GM12873 (cell line): ENCODE measurements around the gene TMC6.

ENCODE experiments used
- CTCF ChIP-seq: IDR thresholded peaks from 2 replicates; pipeline ENCODE4 v1.5.1; 2012; ENCODE audit warnings: low read depth, mild to moderate bottlenecking, moderate library complexity, low read length, control low read depth; ENCODE audit not compliant: insufficient read depth; ENCODE audit errors: missing control alignments

Gene TMC6

DNA sequence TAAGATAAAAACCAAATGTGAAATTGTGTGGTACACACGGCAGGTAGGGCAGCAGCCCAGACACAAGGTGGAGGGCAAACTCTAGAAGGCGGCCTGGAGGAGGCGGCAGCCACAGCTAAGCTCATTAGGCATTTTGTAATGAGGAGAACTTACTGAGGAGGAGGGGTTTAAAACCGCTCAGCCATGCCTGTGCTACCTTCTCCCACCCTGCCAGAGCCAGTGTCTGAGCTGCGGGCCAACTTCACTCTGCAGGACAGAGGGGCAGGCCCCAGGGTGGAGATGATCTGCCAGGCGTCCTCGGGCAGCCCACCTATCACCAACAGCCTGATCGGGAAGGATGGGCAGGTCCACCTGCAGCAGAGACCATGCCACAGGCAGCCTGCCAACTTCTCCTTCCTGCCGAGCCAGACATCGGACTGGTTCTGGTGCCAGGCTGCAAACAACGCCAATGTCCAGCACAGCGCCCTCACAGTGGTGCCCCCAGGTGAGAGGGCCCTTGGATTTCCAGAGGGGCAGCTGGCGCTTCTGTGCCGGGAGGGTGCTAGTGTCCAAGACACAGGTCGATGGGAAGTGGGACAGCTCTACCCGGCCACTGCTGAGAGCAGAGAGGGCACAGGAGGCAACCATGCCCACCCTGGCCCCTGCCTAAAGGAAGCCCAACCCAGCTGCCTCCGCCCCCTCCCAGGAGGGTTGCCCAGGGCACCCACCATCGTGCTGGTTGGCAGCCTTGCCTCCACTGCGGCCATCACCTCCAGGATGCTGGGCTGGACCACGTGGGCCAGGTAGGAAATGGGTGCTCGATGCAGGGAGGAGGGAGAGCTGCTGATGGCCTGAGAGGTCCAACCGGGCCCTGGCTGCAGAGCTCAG lies 35.6 kb upstream of the TMC6 start:
- TF ChIP-seq CTCF: no peak

GRCh38 chr17:78159575-78160158 lies 31.1 kb upstream of the TMC6 start:
- no peak for TF ChIP-seq CTCF

DNA sequence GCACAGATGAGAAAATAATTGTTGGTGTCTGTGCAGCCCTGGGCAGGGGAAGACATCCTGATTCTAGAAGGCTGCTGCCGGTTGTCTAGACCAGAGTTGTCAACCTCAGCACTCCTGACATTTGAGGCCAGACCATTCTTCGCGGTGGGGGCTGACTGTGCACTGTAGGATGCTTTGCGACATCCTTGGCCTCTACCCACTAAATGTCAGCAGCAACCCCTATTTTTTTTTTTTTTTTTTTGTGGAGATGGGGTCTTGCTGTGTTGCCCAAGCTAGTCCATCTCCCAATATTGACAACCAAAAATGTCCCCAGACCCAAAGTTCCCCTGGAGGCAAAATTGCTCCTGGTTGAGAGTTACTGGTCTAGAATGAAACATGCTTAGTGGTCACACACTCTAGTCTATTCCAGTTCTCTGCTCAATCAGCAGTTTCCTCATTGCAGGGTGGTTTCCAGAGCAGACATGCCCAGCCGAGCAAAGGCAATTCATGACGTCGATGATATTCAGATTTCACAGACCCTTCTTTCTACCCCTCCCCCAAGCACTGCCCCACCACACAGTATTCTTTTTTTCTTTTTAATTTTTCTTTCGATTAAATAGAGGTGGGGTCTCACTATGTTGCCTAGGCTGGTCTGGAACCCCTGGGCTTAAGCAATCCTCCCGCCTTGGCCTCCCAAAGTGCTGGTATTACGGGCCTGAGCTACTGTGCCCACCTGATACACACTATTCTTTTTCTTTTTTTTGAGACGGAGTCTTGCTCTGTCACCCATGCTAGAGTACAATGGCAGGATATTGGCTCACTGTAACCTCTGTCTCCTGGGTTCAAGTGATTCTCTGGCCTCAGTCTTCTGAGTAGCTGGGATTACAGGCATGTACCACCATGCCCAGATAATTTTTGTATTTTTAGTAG lies 26.6 kb upstream of the TMC6 start:
- no peak for TF ChIP-seq CTCF

GRCh38 chr17:78151514-78152008 lies 23.0 kb upstream of the TMC6 start:
- no peak for TF ChIP-seq CTCF

DNA sequence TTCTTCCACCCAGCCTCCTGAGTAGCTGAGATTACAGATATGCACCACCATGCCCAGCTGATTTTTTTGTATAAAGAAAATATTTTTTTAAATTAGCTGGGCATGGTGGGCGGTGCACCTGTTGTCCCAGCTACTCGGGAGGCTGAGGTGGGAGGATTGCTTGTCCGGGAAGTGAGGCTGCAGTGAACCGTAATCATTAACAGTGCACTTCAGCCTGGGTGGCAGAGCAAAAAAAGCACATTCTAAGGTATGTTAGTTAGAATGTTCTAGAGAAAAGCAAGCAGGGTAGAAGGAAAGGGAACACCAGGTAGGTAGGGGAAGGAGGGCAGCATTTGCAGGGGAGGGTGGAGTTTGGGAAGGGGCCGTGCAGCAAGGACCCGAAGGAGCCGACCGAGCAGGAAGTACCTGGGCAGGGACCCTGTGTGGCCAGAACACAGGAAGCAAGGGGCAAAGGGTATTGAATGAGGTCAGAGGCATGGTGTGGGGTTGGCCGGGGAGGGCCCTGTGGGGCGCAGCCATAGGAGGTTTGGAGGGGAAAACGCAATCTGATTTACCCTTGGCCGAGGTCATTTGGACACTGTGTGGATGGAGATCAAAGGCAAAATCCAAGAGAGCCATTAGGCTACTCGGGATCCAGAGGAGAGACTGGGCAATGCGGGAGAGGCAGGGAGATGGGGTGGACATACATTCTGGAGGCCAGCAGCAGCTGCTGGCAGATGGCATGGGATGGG lies 19.9 kb upstream of the TMC6 start:
- no peak for TF ChIP-seq CTCF

GRCh38 chr17:78147315-78147998 lies 18.9 kb upstream of the TMC6 start:
- no peak for TF ChIP-seq CTCF
